GM18526 (cell line): ENCODE measurements around the gene PTH1R.

ENCODE experiments used
- POLR2A ChIP-seq: IDR thresholded peaks from 3 replicates; pipeline ENCODE4 v1.6.1; 2011; ENCODE audit not compliant: insufficient read length; ENCODE audit errors: extremely low read depth

PTH1R gene

GRCh38 chr3:46942076-46942475 is 64.6 kb downstream of the PTH1R start:
- no peak for TF ChIP-seq POLR2A

DNA sequence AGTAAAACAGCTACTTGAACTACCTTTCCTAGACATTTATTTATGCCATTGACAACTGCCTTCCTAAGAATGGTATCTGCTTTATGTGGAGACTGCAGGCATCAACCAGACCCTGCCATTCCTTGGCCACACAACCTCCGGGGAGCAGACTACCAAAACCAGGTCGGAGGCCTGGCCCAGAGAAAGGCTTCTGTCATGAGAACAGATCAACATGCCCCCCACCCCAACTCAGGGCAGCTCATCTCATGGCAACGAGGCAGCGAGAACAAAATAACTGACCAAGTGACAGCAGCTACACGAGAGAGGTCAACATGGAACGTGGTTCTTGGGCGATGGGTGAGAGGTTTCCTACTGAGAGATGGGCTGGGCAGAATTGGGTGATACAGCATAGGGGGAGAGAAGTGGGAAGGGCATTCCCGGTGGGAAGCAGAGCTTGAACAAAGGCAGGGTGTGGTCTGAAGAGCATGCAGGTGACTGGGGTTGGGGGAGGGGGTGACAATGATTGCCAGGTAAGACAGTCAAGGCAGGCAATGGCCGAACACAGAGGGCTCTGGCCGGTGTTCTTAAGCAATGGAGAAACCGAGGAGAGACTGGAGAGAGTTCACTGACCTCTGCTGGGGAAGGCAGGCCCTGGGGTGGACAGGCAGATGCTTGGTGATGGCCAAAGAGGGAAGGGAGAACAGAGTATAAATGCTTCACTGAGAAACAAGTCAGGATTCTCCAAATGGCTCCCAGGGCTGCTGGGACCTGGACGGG is 65.1 kb downstream of the PTH1R start:
- no peak for TF ChIP-seq POLR2A

GRCh38 chr3:46943237-46944187 is 66.0 kb downstream of the PTH1R start:
- TF ChIP-seq POLR2A: no peak

GRCh38 chr3:46944191-46944590 is 66.7 kb downstream of the PTH1R start:
- no peak for TF ChIP-seq POLR2A

DNA sequence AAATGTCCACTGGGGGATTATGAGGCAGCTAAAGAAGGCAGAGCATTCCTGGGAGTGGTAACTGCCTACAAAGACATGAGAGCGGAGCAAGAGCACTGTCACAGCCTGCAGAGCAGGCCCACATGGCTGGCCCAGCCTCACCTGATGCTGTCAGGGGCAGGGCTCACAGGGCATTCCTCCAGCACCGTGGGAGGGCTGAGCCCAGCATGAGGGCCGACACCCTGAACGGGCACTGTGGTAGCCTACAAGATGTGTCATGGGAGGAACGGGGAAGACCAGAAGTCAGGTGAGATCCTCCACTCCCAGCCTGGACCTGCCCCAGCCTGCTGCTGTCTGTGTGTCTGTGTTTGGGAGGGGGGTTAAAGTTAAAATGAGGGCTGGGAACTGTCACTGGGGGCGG is 68.9 kb downstream of the PTH1R start:
- no peak for TF ChIP-seq POLR2A

DNA sequence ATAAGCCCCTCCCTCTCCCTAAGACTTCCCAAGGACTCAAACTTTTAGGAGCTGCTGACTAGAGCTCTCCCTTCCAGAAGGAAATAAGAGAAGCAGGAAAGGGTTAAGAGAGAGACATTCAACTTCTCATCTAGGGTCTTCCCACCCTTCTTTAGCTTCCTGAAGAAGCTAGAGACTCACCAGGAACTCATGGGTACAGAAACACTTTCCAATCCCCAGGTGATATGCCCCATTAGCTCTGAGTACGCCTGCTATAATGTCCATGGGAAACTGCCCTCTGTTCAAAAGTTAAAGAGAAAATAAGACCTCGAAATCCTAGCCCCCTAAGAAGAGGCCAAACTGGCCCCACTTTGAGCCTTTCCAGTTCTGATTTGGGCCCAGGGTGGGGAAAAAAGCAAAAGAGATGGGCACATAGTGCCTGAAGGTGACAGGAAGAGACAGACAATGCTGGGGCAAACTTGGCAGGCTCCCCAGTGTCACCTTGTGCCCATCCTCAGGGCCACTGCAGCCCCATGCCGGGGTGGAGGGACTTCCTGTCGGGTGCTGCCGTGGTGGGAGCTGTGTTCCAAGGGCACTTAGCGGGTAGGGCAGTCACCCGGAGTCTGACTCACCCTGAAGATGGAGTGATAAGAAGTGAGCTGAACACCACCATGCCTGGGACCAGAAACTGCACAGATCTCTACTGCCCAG is 69.5 kb downstream of the PTH1R start:
- TF ChIP-seq POLR2A: no peak

DNA sequence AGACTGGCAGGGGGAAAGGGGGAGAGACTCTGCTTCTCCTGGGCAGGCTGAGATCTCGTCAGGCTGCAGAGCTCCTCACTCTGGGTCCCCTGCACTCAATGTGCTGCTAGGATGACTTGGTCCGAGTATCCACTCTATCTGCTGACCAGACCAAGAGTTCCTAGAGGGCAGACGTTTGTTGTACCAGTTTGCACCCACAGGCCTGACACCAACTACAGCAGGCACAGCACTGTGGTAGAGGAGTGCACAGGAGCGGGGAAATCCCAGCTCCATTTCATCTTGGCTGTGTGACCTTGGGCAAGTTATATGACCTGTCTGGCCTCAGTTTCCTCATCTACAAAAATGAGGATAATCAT is 70.0 kb downstream of the PTH1R start:
- no peak for TF ChIP-seq POLR2A

- TF ChIP-seq POLR2A: no peak
These were observed 70.7 kb downstream of the PTH1R start for GRCh38 chr3:46947981-46948791.

GRCh38 chr3:46948830-46949671 is 71.5 kb downstream of the PTH1R start:
- no peak for TF ChIP-seq POLR2A

DNA sequence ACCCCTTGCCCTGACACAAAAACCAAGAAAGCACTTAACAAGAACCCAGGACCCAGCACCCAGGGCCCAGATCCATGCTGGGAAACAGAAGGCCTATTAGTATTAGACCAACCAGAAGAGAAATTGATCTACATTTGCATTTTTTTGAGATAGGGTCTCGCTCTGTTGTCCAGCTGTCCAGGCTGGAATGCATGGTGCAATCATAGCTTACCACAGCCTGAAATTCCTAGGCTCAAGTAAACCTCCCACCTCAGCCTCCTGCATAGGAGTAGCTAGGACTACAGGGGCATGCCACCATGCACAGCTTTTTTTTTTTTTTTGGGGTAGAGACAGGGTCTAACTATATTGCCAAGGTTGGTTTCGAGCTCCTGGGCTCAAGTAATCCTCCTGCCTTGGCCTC is 72.7 kb downstream of the PTH1R start:
- no peak for TF ChIP-seq POLR2A

DNA sequence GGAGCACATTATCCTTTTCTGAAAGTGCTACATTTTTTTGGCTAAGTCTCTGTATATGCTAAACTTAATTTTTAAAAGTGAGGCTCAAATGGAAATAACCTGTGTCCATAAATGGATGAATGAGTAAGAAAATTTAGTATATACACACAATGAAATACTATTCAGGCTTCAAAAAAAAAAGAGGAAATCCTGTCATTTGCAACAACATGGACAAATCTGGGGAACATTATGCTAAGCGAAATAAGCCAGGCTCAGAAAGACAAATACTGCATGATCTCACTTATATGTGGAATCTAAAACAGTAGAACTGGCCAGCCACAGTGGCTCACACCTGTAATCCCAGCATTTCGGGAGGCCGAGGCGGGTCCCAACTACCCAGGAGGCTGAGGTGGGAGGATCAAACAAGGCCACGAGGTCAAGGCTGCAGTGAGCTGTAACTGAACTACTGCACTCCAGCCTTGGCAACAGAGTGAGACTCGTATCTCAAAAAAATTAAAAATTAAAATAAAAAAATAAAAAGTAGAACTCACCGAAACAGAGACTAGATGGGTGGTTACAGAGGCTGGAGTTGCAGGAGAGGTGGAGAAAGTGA is 73.2 kb downstream of the PTH1R start:
- no peak for TF ChIP-seq POLR2A

DNA sequence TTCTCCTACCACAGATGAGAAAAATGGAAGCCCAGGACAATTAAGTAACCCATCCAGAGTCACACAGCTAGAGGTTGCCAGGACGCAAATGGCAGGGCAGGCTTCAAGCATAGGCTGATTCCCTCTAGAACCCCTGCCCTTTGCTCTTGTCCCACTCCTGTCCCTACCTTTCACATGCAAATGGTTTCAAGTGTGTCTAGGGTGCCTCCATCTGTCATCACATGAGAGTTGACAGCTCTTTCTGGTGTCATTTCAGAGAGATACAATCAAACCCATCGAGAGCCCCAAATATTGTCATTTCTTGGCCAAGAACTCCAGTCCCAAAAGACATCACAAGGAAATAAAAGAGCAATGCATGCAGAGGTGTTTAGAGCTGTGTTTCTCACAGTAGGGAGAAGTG is 75.3 kb downstream of the PTH1R start:
- TF ChIP-seq POLR2A: no peak
